GM19240 (cell line): ENCODE results near the gene YDJC.
"Not testable (repeated sequence)": the region's sequence is repeated elsewhere in the genome, so short reads cannot be mapped to it uniquely, and the experiment has no call there.

Source experiments
- DNase-seq: peaks from one replicate; pipeline ENCODE4 v3.0.0; 2011; ENCODE audit warnings: low spot score; ENCODE audit not compliant: insufficient read length

Gene YDJC

DNA sequence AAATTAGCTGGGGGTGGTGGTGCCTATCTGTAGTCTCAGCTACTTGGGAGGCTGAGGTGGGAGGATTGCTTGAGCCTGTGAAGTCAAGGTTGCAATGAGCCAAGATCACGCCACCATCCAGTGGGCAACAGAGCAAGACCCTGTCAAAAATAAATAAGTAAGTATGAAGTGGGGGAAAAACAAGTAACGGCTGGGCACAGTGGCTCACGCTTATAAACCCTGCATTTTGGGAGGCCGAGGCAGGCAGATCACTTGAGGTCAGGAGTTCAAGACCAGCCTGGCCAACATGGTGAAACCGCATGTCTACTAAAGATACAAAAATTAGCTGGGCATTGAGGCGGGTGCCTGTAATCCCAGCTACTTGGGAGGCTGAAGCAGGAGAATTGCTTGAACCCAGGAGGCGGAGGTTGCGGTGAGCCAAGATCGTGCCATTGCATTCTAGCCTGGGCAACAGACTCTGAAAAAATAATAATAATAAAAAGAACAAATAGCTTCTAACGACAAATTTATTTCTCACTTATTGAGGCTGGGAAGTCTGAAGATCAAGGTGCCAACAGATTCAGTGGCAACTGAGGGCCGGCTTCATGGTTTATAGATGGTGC, 20.2 kb downstream of the YDJC start:
- not testable (repeated sequence) for DNase-seq

- no peak for DNase-seq
Observed at GRCh38 chr22:21606775-21607174, 23.0 kb downstream of the YDJC start.

DNA sequence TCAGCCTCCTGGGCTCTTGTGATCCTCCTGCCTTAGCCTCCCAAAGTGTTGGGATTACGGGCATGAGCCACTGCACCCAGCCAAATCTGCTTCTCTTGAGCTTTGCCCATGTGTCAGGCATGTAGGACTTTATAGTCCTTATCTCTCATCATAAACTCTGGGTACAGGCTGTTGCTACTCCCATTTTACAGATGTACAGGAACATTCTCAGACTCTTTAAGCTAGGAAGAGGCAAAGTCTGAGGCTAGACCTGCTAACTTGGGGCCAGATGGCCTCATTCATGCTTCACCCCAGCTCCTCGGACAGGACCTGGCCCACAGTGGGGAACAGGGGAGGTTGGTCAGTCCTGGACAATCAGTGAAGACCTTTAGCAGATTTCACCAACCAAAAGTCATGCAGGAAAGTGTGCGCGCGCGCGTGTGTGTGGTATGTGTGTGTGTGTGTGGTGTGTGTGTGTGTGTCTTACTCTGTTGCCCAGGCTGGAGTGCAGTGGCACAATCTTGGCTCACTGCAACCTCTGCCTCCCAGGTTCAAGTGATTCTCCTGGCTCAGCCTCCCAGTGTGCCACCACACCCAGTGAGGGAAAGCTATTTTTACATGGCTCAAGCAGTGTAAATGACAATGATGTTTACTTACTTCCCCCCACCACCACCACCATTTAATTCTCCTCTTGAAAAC, 23.8 kb downstream of the YDJC start:
- no peak for DNase-seq

DNA sequence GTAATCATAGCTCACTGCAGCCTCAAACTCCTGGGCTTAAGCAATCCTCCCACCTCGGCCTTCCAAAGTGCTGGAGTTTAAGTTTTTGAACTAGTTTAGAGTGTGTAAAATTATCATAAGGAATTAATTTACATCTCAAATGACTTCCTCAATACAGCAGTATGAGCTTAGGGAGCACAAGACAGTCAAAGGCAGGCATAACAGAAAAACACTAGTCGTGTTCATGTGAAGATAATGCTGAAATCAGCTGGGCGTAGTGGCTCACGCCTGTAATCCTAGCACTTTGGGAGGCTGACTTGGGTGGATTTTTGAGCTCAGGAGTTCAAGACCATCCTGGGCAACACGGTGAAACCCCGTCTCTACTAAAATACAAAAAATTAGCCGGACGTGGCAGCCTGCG, 25.8 kb downstream of the YDJC start:
- DNase-seq, result no peak

DNA sequence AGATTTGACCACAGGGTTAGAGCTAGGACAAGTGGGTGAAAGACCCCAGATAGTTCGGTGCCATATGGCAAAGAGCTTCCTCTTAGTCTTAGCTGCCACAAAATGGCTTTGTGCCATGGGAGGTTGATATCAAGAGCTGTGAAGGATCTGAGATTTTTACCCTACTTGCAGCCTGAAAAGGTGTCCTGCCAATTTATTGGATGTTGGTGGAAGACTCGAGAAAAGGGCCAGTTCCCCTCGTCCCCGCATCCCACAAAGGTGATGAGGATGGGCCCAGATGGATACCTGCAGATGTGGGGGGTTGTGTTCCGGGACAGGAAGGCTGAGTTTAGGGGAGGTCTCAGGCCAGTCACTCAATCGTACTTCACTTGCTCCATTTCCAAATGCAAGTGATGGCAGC, 27.2 kb downstream of the YDJC start:
- no peak for DNase-seq

GRCh38 chr22:21599053-21599893, 30.5 kb downstream of the YDJC start:
- DNase-seq, result no peak

- no peak for DNase-seq
Observed at GRCh38 chr22:21598302-21598701, 31.5 kb downstream of the YDJC start.

- DNase-seq, result not testable (repeated sequence)
Observed at GRCh38 chr22:21596356-21597135, 33.3 kb downstream of the YDJC start.

GRCh38 chr22:21594865-21595452, 34.9 kb downstream of the YDJC start:
- no peak for DNase-seq

- no peak for DNase-seq
Observed at GRCh38 chr22:21593406-21594232, 36.2 kb downstream of the YDJC start.

DNA sequence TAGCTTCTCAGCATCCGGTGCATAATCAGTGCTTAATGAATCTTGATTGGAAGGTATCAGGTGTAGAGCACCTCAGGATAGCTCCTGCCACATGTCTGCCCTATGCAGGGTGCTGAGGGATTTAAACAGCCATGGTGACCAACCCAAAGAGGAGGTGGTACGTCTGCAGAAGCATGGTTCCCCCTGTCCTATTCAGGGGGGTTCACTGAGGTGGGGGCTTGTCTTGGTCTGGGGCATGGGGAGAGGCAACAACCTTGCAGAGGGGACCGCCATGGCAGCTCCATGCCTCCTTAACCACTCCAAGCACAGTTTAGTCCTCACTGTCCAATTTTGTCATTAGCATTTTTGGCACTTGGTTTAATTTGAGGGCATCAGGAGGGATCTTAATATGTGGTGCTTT, 37.4 kb downstream of the YDJC start:
- no peak for DNase-seq

DNA sequence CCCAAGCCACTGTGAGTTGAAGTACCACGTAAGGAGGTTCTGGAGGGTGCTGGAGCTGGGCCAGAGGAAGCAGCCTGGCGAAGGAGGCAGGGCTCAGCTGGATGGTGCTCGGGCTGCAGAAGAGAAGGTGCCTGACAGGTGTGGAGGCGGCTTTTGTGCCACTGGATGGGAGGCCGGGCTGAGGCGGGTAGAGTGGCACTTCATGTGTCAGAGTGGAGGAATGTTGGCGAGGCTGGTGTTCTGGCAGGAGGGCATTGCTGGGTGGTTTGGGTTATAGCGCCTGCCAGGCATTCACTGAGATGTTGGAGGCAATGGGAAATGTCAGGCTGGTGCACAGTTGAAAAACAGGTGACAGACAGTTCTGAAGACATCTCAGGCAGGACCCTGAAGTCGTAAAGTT, 38.1 kb downstream of the YDJC start:
- DNase-seq, result no peak

GRCh38 chr22:21590809-21591641, 38.8 kb downstream of the YDJC start:
- DNase-seq, result no peak

- no peak for DNase-seq
Observed at GRCh38 chr22:21589396-21589795, 40.4 kb downstream of the YDJC start.

DNA sequence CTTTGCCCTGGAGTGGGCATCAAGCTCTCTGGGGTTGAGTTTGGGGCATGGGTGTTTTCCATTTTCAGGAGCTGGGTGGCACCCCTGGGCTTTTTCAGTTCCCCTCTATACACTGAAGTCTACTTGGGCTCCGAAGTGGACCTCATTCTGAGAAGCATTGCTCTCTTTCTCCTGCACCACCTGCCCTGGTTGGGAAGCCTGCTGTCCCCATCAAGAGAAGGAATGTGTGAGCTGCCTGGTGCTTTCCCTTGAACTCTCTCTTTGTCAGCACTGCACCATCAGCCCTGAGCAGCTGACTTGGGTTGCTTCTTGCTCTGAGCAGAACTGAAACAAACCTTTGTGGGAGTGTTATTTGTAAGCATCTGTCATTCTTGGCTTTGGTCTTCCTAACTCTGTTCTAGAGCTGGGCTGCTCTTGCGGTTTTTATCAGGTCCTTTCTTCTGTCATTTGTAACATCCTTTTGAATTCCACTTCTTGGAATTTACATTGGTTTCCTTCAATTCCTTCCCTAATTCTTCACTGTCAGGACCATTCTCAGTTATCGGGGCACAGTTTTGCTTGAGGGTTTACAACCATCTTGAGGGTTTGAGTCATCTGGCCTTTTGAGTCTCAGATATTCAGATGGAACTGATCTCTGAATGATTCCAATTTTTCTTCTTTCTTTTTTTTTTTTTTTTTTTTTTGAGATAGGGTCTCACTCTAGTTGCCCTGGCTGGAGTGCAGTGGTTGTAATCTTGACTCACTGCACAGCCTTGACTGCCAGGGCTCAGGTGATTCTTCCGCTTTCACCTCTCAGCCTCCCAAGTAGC, 41.8 kb downstream of the YDJC start:
- peak; percentile 84 for DNase-seq

- no peak for DNase-seq
Observed at GRCh38 chr22:21585389-21585788, 44.4 kb downstream of the YDJC start.

DNA sequence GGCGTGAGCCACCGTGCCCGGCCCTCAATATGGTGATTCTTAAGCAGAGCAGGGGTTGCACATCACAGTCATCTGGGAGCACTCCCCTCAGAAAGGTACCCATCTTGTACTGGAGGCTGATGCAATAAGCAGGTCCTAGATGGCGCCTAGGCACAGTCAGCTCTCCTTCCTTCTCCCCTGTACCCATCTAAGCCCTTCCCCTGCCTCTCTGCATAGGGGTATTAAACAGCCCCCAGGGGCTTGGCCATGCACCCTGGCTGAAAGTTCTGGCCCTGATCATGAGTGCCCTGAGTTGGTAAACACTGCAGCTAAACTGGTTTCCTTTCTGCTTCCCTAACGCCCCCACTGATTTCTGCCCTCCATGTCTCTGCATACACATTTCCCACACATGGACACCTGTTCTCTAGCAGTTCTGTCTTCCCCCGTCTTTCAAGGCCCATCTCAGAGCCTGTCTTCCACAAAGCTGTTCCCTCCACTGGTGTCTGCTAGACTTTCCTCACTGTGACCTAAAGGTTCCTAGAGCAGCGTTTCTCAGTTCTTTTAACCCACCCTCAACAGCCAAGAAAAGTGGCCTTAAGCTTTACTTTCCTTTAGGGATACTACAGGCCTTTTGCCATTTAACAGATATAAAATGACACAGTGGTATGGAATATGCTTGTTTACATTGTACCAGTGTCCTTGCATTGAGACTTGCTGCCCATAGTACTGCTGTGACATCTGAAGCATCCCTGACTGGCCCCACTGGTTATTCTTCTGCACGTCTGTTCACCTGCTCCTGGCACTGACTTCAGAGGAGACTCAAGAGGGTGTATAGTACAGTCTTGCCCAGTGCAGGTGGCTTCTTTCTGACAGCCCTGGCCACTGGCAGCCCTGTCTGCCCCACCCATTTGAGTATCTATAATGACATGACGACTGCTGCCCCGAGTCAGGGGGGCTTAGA, 46.8 kb downstream of the YDJC start:
- DNase-seq, result no peak
